RWPE2 (cell line): ENCODE measurements around the gene MRPL24.
"Not testable (repeated sequence)": the region's sequence is repeated elsewhere in the genome, so short reads cannot be mapped to it uniquely, and the experiment has no call there.

Source experiments
- ATAC-seq: fragments of 200-7000 bp; cut with Tn5 transposase; 3 replicates; pipeline ENCODE4 v1.9.1; 2021; ENCODE audit warnings: low read depth
- DNase-seq: peaks from one replicate; pipeline ENCODE4 v3.0.0-alpha.2; 2020; ENCODE audit warnings: low spot score
- H3K27ac ChIP-seq: fragments of 450-650 bp; 2 replicates; pipeline ENCODE4 v1.5.1; 2017; ENCODE audit warnings: mild to moderate bottlenecking; ENCODE audit not compliant: poor library complexity, severe bottlenecking
- H3K27me3 ChIP-seq: fragments of 250-450 bp; sonication (Bioruptor Pico); 2 replicates; pipeline ENCODE4 v1.5.1; 2021; ENCODE audit warnings: mild to moderate bottlenecking, moderate library complexity; ENCODE audit not compliant: insufficient read depth, poor library complexity, severe bottlenecking
- H3K36me3 ChIP-seq: fragments of 250-450 bp; sonication (Bioruptor Pico); 2 replicates; pipeline ENCODE4 v1.5.1; 2020; ENCODE audit warnings: low read depth, mild to moderate bottlenecking, moderate library complexity
- H3K4me1 ChIP-seq: fragments of 250-450 bp; sonication (Bioruptor Pico); 2 replicates; pipeline ENCODE4 v1.5.1; 2021; ENCODE audit warnings: mild to moderate bottlenecking, moderate library complexity; ENCODE audit not compliant: insufficient read depth, poor library complexity, severe bottlenecking
- H3K4me3 ChIP-seq: fragments of 250-450 bp; sonication (Bioruptor Pico); 2 replicates; pipeline ENCODE4 v1.5.1; 2021; ENCODE audit warnings: mild to moderate bottlenecking, moderate library complexity; ENCODE audit not compliant: severe bottlenecking
- H3K9me3 ChIP-seq: fragments of 250-450 bp; sonication (Bioruptor Pico); 2 replicates; pipeline ENCODE4 v1.5.1; 2021; ENCODE audit warnings: mild to moderate bottlenecking, moderate library complexity; ENCODE audit not compliant: severe bottlenecking
- CTCF ChIP-seq: fragments of 450-650 bp; IDR thresholded peaks from one replicate; pipeline ENCODE4 v1.5.1; 2017; ENCODE audit warnings: mild to moderate bottlenecking, moderate library complexity; ENCODE audit not compliant: poor library complexity, severe bottlenecking

MRPL24 gene

DNA sequence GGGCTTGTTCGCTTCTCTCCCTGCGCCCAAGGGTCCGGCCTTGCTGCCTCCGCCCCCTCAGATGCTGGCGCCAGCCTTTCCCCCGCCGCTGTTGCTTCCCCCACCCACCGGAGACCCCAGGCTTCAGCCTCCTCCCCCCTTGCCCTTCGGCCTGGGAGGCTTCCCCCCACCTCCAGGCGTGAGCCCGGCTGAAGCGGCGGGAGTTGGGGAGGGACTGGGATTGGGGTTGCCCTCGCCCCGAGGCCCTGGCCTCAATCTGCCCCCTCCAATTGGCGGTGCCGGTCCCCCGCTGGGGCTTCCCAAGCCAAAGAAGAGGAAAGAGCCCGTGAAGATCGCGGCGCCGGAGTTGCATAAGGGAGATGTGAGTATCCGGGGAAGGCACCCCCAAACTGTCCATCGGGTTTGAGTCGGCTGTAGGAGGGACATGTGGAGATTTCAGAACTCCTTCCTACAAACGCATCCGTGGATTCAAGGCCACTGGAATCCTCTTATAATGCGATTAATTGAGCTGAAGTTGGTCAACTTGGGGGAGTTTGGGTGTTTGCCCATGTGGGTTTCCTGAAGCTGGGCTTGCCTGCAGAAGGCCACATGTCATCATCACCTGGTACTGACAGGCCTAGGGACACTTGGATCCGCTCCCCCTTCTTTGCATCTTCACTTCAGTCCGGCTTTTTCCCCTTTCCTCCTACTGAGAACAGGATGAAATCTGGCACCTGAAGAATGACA lies 27.2 kb upstream of the MRPL24 start:
- no peak for TF ChIP-seq CTCF
- Histone ChIP-seq H3K27ac (peak overlapping the region; percentile 63), H3K4me1 (no peaks in the 10 kb centered on the region), H3K36me3 (peaks cover 34% of the 10 kb centered on the region), H3K4me3 (peak overlapping the region; percentile 97), H3K9me3 (no peaks in the 10 kb centered on the region), H3K27me3 (no peaks in the 10 kb centered on the region)
- ATAC-seq (no peak), DNase-seq (no peak)

GRCh38 chr1:156767101-156767878 lies 26.4 kb upstream of the MRPL24 start, which contains the start of gene PRCC:
Gene PRCC, plus strand, starts transcription at chr1:156767535. Its CDS starts 237 bp downstream, at chr1:156767772.
- peak within 1 kb of the TSS; percentile 63 for H3K27ac ChIP-seq

DNA sequence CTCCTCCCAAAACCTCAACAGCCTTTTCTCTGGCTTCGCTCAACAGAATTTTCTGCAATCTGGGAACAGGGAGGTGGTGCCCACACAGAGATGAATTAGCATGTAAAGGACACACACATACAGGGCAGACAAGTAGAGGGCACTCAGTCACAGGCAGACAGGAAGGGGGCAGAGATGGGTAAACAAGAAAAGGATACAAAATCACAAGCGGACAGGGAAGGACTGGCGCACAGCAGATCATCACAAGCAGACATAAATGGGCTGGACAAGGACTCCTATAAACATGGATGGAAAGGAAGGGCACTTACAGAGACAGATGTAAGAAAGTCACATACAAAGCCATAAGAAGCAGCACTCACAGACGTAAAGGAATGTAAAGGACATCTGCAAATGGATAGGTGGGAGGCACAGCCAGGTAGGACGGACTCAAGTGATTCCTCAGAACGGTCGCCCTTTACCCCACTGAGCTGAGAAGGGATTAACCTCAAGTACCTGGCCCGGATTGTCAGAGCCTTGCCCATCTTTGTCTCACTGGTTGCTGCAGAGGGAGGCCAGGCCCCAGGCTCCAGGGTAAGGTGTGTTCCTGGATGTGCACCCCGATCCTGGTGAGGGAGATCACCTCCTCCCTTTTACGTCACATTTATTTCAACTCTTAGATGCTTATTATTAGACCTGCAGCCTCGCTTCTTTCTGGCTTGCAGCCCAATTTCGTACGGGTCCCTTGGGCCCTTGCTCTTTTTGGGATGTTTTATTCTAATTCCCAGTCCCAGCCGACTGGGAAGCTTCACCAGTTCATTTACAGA lies 25.6 kb upstream of the MRPL24 start:
- Histone ChIP-seq H3K4me1 (no peaks in the 10 kb centered on the region), H3K27me3 (no peaks in the 10 kb centered on the region), H3K27ac (peak overlapping the region; percentile 63), H3K9me3 (no peaks in the 10 kb centered on the region), H3K36me3 (peaks cover 19% of the 10 kb centered on the region), H3K4me3 (peak overlapping the region; percentile 97)
- DNase-seq: no peak
- ATAC-seq: peak; percentile 12; the same call in 1 of the 3 replicates
- no peak for TF ChIP-seq CTCF

More at GRCh38 chr1:156767101-156767878, 26.4 kb upstream of the MRPL24 start, which contains the start of gene PRCC:
- Histone ChIP-seq H3K27me3 (no peaks in the 10 kb centered on the region), H3K4me1 (no peaks in the 10 kb centered on the region), H3K36me3 (peaks cover 26% of the 10 kb centered on the region), H3K9me3 (no peaks in the 10 kb centered on the region), H3K4me3 (peak within 1 kb of the TSS; percentile 97)
- DNase-seq (peak; percentile 98), ATAC-seq (peak; percentile 92)
- TF ChIP-seq CTCF: no peak

DNA sequence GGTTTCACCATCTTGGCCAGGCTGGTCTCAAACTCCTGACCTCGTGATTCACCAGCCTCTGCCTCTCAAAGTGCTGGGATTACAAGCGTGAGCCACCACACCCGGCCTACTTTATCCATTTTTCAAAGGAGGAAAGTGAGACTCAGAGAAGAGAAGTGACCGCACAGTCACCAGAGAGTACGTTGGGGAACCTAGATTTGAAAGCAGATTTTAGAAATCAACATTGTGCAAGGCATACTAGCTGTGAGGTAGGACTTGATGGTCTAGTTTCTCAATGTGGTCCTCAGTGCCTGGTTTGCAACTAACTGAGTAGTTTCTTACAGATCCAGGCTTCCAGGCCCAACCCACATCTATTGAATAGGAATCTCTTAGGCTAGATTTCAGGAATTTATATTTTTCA lies 24.8 kb upstream of the MRPL24 start:
- Histone ChIP-seq H3K4me1 (no peaks in the 10 kb centered on the region), H3K27me3 (no peaks in the 10 kb centered on the region), H3K36me3 (peaks cover 10% of the 10 kb centered on the region), H3K4me3 (peak overlapping the region; percentile 97), H3K27ac (peak overlapping the region; percentile 63), H3K9me3 (no peaks in the 10 kb centered on the region)
- DNase-seq (no peak), ATAC-seq (no peak)
- TF ChIP-seq CTCF: no peak

DNA sequence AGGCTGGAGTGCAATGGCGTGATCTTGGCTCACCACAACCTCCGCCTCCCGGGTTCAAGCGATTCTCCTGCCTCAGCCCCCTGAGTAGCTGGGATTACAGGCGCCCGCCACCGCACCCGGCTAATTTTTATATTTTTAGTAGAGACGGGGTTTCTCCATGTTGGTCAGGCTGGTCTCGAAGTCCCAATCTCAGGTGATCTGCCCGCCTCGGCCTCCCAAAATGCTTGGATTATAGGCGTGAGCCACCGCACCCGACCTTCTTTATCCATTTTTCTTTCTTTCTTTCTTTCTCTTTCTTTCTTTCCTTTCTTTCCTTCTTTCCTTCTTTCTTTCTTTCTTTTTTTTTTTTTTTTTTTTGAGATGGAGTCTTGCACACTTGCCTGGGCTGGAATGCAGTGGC lies 24.2 kb upstream of the MRPL24 start:
- not testable (repeated sequence) for H3K4me3 ChIP-seq, H3K27ac ChIP-seq, DNase-seq, H3K36me3 ChIP-seq, H3K4me1 ChIP-seq, ATAC-seq, H3K27me3 ChIP-seq, H3K9me3 ChIP-seq
